HG03565 (cell line): ENCODE measurements around the gene MATR3.

ENCODE experiments used
- ATAC-seq: cut with Tn5 transposase; IDR thresholded peaks from one replicate; pipeline ENCODE4 v1.9.1; 2021; ENCODE audit warnings: mild to moderate bottlenecking, moderate library complexity; ENCODE audit not compliant: unreplicated experiment

MATR3 gene

GRCh38 chr5:139271201-139272027 is 22.1 kb upstream of the MATR3 start:
- ATAC-seq, result no peak

- ATAC-seq, result no peak
Observed at GRCh38 chr5:139272471-139273321, 20.8 kb upstream of the MATR3 start.

GRCh38 chr5:139273322-139273571 is 20.3 kb upstream of the MATR3 start:
- no peak for ATAC-seq

- ATAC-seq, result peak; percentile 62
Observed at GRCh38 chr5:139273572-139274289, 19.8 kb upstream of the MATR3 start.

- ATAC-seq, result no peak
Observed at GRCh38 chr5:139275536-139275935, 18.0 kb upstream of the MATR3 start.

- ATAC-seq, result no peak
Observed at GRCh38 chr5:139275956-139276355, 17.6 kb upstream of the MATR3 start.

- ATAC-seq, result no peak
Observed at GRCh38 chr5:139276426-139276825, 17.1 kb upstream of the MATR3 start.

GRCh38 chr5:139277171-139277570 is 16.4 kb upstream of the MATR3 start:
- ATAC-seq, result no peak

GRCh38 chr5:139278540-139279274 is 14.8 kb upstream of the MATR3 start:
- ATAC-seq, result no peak

GRCh38 chr5:139282197-139282557 is 11.4 kb upstream of the MATR3 start:
- no peak for ATAC-seq

- no peak for ATAC-seq
Observed at GRCh38 chr5:139283252-139284166, 10.0 kb upstream of the MATR3 start.

GRCh38 chr5:139284295-139284694 is 9.2 kb upstream of the MATR3 start:
- no peak for ATAC-seq

- ATAC-seq, result no peak
Observed at GRCh38 chr5:139285651-139286392, 7.7 kb upstream of the MATR3 start.

- no peak for ATAC-seq
Observed at GRCh38 chr5:139287890-139288635, 5.5 kb upstream of the MATR3 start.

- no peak for ATAC-seq
Observed at GRCh38 chr5:139291051-139291450, 2.5 kb upstream of the MATR3 start.

- no peak for ATAC-seq
Observed at GRCh38 chr5:139293202-139293506, 386 bp upstream of the MATR3 start.

- ATAC-seq, result peak; percentile 12
Observed at GRCh38 chr5:139294374-139295165, 1.0 kb downstream of the MATR3 start.
